Measurements from ENCODE around the gene MORN1. TPM values are rescaled to one million over a fixed set of nuclear protein-coding genes. Genes with fewer than 3 reads are reported as not detected.

MORN1 gene
- total and polyA plus RNA-seq, 2 donors (not counting 3 experiments of a cell fraction or from before 2014, with no cell fraction given), result 4.3 to 6.4 TPM

- DNase-seq (ENCODE audit: low read depth, low spot score) (no peak), FAIRE-seq (no peak)
- H3K4me1 ChIP-seq (ENCODE audit: control insufficient read depth, extremely low read depth, insufficient read depth, low read length), result peaks cover 35% of the 10 kb centered on the region
- BruUV-seq (replicated peaks), result no TSS peak
- H3K4me2 ChIP-seq (ENCODE audit: insufficient read depth, low read length), result no peak overlapping the region
- H3K4me3 ChIP-seq (replicated peaks in 1 of 3; ENCODE audit: insufficient read depth in 1 of 3, low read depth in 1 of 3, low read length in 3 of 3), result no peak overlapping the region
- H2AFZ ChIP-seq (ENCODE audit: low read depth, low read length), result no peak overlapping the region
- H3K9me1 ChIP-seq (replicated peaks; ENCODE audit: control insufficient read depth, extremely low read depth, insufficient read depth, low read length), result no peaks in the 10 kb centered on the region
- dilution Hi-C loops (cut with MboI; ENCODE audit: extremely low pct_ligation_motif_present, low sequenced_read_pairs), result no loop called here
- H3K9me3 ChIP-seq (replicated peaks; ENCODE audit: control insufficient read depth, insufficient read depth, low read length), result no peaks in the 10 kb centered on the region
- CTCF ChIA-PET, result interaction anchor here (1.0 to 1.6 kb wide), 3 partner anchors 8 to 87 kb away, joined by 3 to 4 read pairs (median 3); no protein-coding TSS in a partner anchor
- POLR2A ChIA-PET, result no interaction called here
- TF ChIP-seq MAX (IDR thresholded peaks at IDR 0.05; ENCODE audit: insufficient read depth, insufficient read length) (no peak), EZH2 (IDR thresholded peaks at IDR 0.05; ENCODE audit: borderline replicate concordance, low read depth, low read length, severe bottlenecking) (no peak), FOS (IDR thresholded peaks at IDR 0.05; ENCODE audit: borderline replicate concordance, insufficient read depth, low read length) (no peak), POLR2AphosphoS5 (IDR thresholded peaks at IDR 0.05; ENCODE audit: insufficient read depth, low read depth, low read length) (no peak)
- H4K20me1 ChIP-seq (replicated peaks; ENCODE audit: control insufficient read depth, extremely low read depth, insufficient read depth, low read length), result no peaks in the 10 kb centered on the region
- no peaks in the 10 kb centered on the region for H3K36me3 ChIP-seq (ENCODE audit: control insufficient read depth in 2 of 2, extremely low read depth in 1 of 2, insufficient read depth in 2 of 2, low read length in 2 of 2)
- peaks cover 91% of the 10 kb centered on the region for H3K79me2 ChIP-seq (ENCODE audit: control insufficient read depth, insufficient read depth, low read length)
- H3K27me3 ChIP-seq (ENCODE audit: control insufficient read depth in 2 of 2, insufficient read depth in 2 of 2, low read length in 2 of 2), result no peaks in the 10 kb centered on the region
- H3K9ac ChIP-seq (replicated peaks; ENCODE audit: extremely low read depth, insufficient read depth, low read length), result no peak overlapping the region
- no peak overlapping the region for H3K27ac ChIP-seq (ENCODE audit: insufficient read depth, low read depth, low read length)
- intact Hi-C loops (cut with micrococcal nuclease), result no loop called here
Measured at GRCh38 chr1:2294725-2295078, 96.7 kb downstream of the MORN1 start.

GRCh38 chr1:2294033-2294724, 97.2 kb downstream of the MORN1 start:
- TF ChIP-seq GATA2 (IDR thresholded peaks at IDR 0.05; ENCODE audit: insufficient read depth, insufficient read length, low read depth, low read length), result no peak
- TF ChIP-seq POLR2AphosphoS5 (IDR thresholded peaks at IDR 0.05; ENCODE audit: insufficient read depth, low read depth, low read length), result no peak
- no peak for TF ChIP-seq MAX (IDR thresholded peaks at IDR 0.05; ENCODE audit: insufficient read depth, insufficient read length)
- no peak for TF ChIP-seq MYC (IDR thresholded peaks at IDR 0.05; ENCODE audit: low read depth, low read length)
- no peak for TF ChIP-seq FOS (IDR thresholded peaks at IDR 0.05; ENCODE audit: borderline replicate concordance, insufficient read depth, low read length)
- TF ChIP-seq POLR2A (IDR thresholded peaks at IDR 0.05; ENCODE audit: low read depth, low read length), result no peak
- no peak for TF ChIP-seq EZH2 (IDR thresholded peaks at IDR 0.05; ENCODE audit: borderline replicate concordance, low read depth, low read length, severe bottlenecking)
- TF ChIP-seq JUN (IDR thresholded peaks at IDR 0.05; ENCODE audit: borderline replicate concordance, insufficient read depth, insufficient read length, low read depth), result no peak
- TF ChIP-seq, protein P1, sequence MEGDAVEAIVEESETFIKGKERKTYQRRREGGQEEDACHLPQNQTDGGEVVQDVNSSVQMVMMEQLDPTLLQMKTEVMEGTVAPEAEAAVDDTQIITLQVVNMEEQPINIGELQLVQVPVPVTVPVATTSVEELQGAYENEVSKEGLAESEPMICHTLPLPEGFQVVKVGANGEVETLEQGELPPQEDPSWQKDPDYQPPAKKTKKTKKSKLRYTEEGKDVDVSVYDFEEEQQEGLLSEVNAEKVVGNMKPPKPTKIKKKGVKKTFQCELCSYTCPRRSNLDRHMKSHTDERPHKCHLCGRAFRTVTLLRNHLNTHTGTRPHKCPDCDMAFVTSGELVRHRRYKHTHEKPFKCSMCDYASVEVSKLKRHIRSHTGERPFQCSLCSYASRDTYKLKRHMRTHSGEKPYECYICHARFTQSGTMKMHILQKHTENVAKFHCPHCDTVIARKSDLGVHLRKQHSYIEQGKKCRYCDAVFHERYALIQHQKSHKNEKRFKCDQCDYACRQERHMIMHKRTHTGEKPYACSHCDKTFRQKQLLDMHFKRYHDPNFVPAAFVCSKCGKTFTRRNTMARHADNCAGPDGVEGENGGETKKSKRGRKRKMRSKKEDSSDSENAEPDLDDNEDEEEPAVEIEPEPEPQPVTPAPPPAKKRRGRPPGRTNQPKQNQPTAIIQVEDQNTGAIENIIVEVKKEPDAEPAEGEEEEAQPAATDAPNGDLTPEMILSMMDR (IDR thresholded peaks at IDR 0.05; ENCODE audit: extremely low read depth in 1 of 2, insufficient read depth in 1 of 2, low read depth in 1 of 2, low read length in 2 of 2), result no peak
- H3K4me1 ChIP-seq (ENCODE audit: control insufficient read depth, extremely low read depth, insufficient read depth, low read length), result peaks cover 32% of the 10 kb centered on the region
- H3K4me2 ChIP-seq (ENCODE audit: insufficient read depth, low read length), result no peak overlapping the region
- DNase-seq (ENCODE audit: low read depth, low spot score) (no peak), FAIRE-seq (peak; percentile 37)
- peaks cover 89% of the 10 kb centered on the region for H3K79me2 ChIP-seq (ENCODE audit: control insufficient read depth, insufficient read depth, low read length)
- H3K27me3 ChIP-seq (ENCODE audit: control insufficient read depth in 2 of 2, insufficient read depth in 2 of 2, low read length in 2 of 2), result no peaks in the 10 kb centered on the region
- dilution Hi-C loops (cut with MboI; ENCODE audit: extremely low pct_ligation_motif_present, low sequenced_read_pairs), result no loop called here
- H3K9ac ChIP-seq (replicated peaks; ENCODE audit: extremely low read depth, insufficient read depth, low read length), result no peak overlapping the region
- H3K4me3 ChIP-seq (replicated peaks in 1 of 3; ENCODE audit: insufficient read depth in 1 of 3, low read depth in 1 of 3, low read length in 3 of 3), result no peak overlapping the region
- BruUV-seq (replicated peaks), result no TSS peak
- no peaks in the 10 kb centered on the region for H3K9me3 ChIP-seq (replicated peaks; ENCODE audit: control insufficient read depth, insufficient read depth, low read length)
- intact Hi-C loops (cut with micrococcal nuclease), result no loop called here
- no peak overlapping the region for H2AFZ ChIP-seq (ENCODE audit: low read depth, low read length)
- H3K36me3 ChIP-seq (ENCODE audit: control insufficient read depth in 2 of 2, extremely low read depth in 1 of 2, insufficient read depth in 2 of 2, low read length in 2 of 2), result no peaks in the 10 kb centered on the region
- H3K9me1 ChIP-seq (replicated peaks; ENCODE audit: control insufficient read depth, extremely low read depth, insufficient read depth, low read length), result no peaks in the 10 kb centered on the region
- no peak overlapping the region for H3K27ac ChIP-seq (ENCODE audit: insufficient read depth, low read depth, low read length)
- H4K20me1 ChIP-seq (replicated peaks; ENCODE audit: control insufficient read depth, extremely low read depth, insufficient read depth, low read length), result no peaks in the 10 kb centered on the region
- ChIA-PET CTCF (interaction anchor here (1.0 to 1.6 kb wide), 3 partner anchors 9 to 87 kb away, joined by 3 to 4 read pairs (median 3); no protein-coding TSS in a partner anchor), POLR2A (no interaction called here)
